ENCODE measurements around the gene NTM.

DNA sequence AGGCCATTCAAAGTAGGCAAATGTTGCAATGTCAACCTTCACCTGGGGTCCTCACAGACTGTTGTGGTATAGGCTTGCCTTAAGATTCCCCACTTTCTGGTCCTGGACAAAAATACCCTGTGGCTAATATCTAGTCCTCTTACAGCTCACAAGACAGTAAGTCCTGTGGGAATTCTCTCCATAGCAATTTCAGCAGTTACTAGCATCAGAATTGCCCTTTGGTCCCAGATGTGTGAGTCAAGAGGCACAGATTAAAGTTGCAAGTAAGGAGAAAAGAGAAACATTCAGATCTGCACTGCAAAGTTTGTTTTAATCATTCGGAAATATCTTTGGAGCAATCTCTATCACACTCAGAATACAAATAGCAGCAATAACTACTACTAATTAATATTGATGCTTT lies 420.2 kb downstream of the NTM start:
- TF ChIP-seq, protein P1, sequence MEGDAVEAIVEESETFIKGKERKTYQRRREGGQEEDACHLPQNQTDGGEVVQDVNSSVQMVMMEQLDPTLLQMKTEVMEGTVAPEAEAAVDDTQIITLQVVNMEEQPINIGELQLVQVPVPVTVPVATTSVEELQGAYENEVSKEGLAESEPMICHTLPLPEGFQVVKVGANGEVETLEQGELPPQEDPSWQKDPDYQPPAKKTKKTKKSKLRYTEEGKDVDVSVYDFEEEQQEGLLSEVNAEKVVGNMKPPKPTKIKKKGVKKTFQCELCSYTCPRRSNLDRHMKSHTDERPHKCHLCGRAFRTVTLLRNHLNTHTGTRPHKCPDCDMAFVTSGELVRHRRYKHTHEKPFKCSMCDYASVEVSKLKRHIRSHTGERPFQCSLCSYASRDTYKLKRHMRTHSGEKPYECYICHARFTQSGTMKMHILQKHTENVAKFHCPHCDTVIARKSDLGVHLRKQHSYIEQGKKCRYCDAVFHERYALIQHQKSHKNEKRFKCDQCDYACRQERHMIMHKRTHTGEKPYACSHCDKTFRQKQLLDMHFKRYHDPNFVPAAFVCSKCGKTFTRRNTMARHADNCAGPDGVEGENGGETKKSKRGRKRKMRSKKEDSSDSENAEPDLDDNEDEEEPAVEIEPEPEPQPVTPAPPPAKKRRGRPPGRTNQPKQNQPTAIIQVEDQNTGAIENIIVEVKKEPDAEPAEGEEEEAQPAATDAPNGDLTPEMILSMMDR (optimal IDR thresholded peaks at IDR 0.05 in 1 of 3, IDR thresholded peaks at IDR 0.05 in 1 of 3, conservative IDR thresholded peaks at IDR 0.05 in 1 of 3; ENCODE audit: extremely low read depth in 1 of 3, insufficient read depth in 2 of 3, low read length in 3 of 3) = no peak
- no peak for TF ChIP-seq EZH2 (IDR thresholded peaks at IDR 0.05; ENCODE audit: low read length)
